Measurements from ENCODE around the gene CYB5B. TPM values are rescaled to one million over a fixed set of nuclear protein-coding genes. Genes with fewer than 3 reads are reported as not detected.

CYB5B gene
- total RNA-seq, 1 donor from 2014 or later: 46.3 TPM

DNA sequence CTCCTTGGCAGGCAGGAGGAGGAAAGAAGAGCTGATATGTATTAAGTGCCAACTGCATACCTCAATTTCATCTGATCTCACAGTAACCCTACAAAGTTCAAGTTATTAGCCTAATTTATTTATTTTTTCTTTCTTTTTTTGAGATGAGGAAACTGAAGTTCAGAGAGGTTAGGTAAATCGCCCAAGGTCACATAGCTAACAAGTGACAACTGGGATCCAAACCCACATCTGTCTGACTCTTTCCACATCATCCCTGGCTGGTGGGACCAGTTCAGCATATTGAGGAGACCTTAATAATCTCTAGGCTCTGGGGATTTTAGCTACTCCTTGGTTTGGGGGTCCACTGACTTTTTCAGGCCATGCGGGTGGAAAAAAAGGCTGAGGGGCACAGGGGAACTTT lies 60.9 kb downstream of the CYB5B start:
- TF ChIP-seq, protein P1, sequence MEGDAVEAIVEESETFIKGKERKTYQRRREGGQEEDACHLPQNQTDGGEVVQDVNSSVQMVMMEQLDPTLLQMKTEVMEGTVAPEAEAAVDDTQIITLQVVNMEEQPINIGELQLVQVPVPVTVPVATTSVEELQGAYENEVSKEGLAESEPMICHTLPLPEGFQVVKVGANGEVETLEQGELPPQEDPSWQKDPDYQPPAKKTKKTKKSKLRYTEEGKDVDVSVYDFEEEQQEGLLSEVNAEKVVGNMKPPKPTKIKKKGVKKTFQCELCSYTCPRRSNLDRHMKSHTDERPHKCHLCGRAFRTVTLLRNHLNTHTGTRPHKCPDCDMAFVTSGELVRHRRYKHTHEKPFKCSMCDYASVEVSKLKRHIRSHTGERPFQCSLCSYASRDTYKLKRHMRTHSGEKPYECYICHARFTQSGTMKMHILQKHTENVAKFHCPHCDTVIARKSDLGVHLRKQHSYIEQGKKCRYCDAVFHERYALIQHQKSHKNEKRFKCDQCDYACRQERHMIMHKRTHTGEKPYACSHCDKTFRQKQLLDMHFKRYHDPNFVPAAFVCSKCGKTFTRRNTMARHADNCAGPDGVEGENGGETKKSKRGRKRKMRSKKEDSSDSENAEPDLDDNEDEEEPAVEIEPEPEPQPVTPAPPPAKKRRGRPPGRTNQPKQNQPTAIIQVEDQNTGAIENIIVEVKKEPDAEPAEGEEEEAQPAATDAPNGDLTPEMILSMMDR (IDR thresholded peaks at IDR 0.05; ENCODE audit: insufficient read depth, low read length, poor library complexity, severe bottlenecking): no peak
- Histone ChIP-seq H3K27me3 (ENCODE audit: control insufficient read depth, insufficient read depth, low read length) (no peaks in the 10 kb centered on the region), H3K36me3 (ENCODE audit: control insufficient read depth, insufficient read depth, low read length) (no peaks in the 10 kb centered on the region), H3K4me3 (ENCODE audit: low read depth, low read length) (no peak overlapping the region)
- no peak for DNase-seq (ENCODE audit: low read depth)

DNA sequence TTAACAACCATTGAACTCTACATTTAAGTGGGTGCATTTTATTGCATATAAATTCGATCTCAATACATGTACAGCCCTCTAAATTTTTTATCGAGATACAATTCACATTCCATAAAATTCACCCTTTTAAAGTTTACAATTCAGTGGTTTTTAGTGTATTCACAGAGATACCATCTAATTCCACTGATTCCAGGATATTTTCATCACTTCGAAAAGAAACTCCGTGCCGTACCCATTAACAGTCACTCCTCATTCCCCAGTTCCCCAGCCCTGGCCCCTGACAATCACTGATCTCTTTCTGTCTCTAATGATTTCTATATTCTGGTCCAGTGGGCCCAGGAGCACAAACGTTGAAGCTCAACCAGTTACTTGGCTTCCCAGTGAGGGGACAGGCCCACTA lies 61.4 kb downstream of the CYB5B start:
- H3K27me3 ChIP-seq (ENCODE audit: control insufficient read depth, insufficient read depth, low read length): no peaks in the 10 kb centered on the region
- H3K36me3 ChIP-seq (ENCODE audit: control insufficient read depth, insufficient read depth, low read length): no peaks in the 10 kb centered on the region
- DNase-seq (ENCODE audit: low read depth): no peak
- H3K4me3 ChIP-seq (ENCODE audit: low read depth, low read length): no peak overlapping the region
- TF ChIP-seq, protein P1 (IDR thresholded peaks at IDR 0.05; ENCODE audit: insufficient read depth, low read length, poor library complexity, severe bottlenecking): no peak

DNA sequence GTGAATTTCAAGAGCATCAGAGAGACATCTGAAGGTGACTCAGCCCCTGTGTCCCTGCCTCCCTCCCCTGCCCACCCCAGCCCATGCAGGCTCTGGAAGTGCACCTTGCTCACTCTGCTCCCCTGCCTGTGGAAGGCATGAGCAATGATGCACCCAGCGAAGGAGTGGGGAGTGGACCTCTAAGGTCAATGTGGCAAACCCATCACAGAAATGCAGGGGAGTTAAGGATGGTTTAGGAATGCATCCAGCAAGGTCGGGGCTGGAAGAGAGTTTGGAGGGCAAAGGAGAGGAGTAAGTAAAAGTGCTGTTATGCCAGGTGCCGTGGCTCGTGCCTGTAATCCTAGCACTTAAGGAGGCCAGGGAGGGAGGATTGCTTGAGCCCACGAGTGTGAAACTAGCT lies 61.9 kb downstream of the CYB5B start:
- H3K4me3 ChIP-seq (ENCODE audit: low read depth, low read length): no peak overlapping the region
- TF ChIP-seq, protein P1 (IDR thresholded peaks at IDR 0.05; ENCODE audit: insufficient read depth, low read length, poor library complexity, severe bottlenecking): no peak
- DNase-seq (ENCODE audit: low read depth): no peak
- no peaks in the 10 kb centered on the region for H3K27me3 ChIP-seq (ENCODE audit: control insufficient read depth, insufficient read depth, low read length)
- H3K36me3 ChIP-seq (ENCODE audit: control insufficient read depth, insufficient read depth, low read length): no peaks in the 10 kb centered on the region

DNA sequence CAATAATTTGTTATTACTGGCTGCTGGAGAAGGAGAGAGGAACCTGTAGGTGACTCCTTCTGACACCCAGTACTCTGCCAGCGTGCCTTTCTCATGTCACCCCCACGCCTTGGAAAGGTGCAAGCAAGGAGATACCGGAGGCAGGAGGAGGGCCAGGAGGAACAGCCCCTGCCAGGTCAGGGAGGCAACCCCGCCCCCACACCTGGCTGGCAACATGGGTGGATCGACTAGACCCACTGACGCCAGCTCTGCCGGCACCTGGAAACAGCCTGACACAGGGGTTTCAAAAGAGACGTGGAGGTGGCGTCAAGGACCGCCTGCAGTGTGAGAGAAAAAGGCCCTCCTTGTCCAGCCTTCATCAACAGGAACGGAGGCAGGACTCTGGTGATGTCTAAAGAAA lies 62.3 kb downstream of the CYB5B start:
- no peak for DNase-seq (ENCODE audit: low read depth)
- Histone ChIP-seq H3K36me3 (ENCODE audit: control insufficient read depth, insufficient read depth, low read length) (no peaks in the 10 kb centered on the region), H3K27me3 (ENCODE audit: control insufficient read depth, insufficient read depth, low read length) (no peaks in the 10 kb centered on the region), H3K4me3 (ENCODE audit: low read depth, low read length) (no peak overlapping the region)
- TF ChIP-seq, protein P1 (IDR thresholded peaks at IDR 0.05; ENCODE audit: insufficient read depth, low read length, poor library complexity, severe bottlenecking): no peak

DNA sequence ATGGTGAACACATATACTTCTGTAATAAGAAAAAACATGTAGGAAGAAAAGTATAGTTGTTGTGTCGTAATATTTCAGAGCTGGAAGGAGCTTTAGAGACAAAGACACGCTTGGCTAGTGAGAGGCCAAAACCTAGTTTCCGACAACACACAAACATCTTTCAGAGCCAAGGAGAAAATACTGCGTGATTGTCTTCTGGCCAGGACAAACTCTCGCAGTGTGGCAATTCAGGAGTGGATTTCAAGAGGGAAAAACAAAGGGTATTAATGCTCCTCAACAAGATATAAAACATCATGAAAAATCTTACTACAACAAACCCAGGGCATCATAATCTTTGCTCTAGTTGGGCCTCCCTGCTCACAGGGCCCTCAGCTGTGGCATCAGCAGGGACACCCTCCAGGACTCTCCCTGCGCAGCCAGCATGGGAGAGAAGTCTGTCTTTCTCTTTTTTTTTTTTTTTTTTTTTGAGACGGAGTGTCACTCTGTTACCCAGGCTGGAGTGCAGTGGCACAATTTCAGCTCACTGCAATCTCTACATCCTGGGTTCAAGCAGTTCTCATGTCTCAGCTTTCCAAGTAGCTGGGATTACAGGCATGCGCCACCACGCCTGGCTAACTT lies 66.4 kb downstream of the CYB5B start:
- no peak for DNase-seq (ENCODE audit: low read depth)
- Histone ChIP-seq H3K27me3 (ENCODE audit: control insufficient read depth, insufficient read depth, low read length) (no peaks in the 10 kb centered on the region), H3K4me3 (ENCODE audit: low read depth, low read length) (no peak overlapping the region), H3K36me3 (ENCODE audit: control insufficient read depth, insufficient read depth, low read length) (no peaks in the 10 kb centered on the region)
- TF ChIP-seq, protein P1 (IDR thresholded peaks at IDR 0.05; ENCODE audit: insufficient read depth, low read length, poor library complexity, severe bottlenecking): no peak

DNA sequence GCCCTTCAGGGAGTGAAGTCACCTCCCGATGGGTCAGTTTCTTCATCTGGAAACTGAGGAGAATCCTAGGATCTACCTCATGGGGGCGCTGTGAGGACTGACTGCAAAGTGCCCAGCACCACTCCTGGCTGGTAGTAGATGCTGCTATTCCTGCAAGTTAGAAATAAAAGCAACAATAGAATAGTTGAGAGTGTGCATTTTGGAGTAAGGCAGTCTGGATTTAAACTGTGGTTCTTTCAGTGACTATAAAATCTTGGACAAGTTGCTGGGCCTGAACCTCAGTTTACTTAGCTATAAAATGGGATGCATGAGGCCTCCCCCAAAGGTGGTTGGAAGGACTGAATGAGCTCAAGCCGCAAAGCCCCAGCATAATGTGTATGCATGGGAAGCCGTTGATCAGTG lies 70.6 kb downstream of the CYB5B start:
- no peaks in the 10 kb centered on the region for H3K27me3 ChIP-seq (ENCODE audit: control insufficient read depth, insufficient read depth, low read length)
- no peak for DNase-seq (ENCODE audit: low read depth)

More for the DNA sequence above, 70.6 kb downstream of the CYB5B start:
- H3K4me3 ChIP-seq (ENCODE audit: low read depth, low read length): no peak overlapping the region
- no peaks in the 10 kb centered on the region for H3K36me3 ChIP-seq (ENCODE audit: control insufficient read depth, insufficient read depth, low read length)
- TF ChIP-seq, protein P1 (IDR thresholded peaks at IDR 0.05; ENCODE audit: insufficient read depth, low read length, poor library complexity, severe bottlenecking): peak; percentile 43

Measured in kidney epithelial cell (primary cell).